Non-pigmented ciliary epithelial cell (primary cell): ENCODE measurements around the gene STXBP1.
"Not testable (repeated sequence)": the region's sequence is repeated elsewhere in the genome, so short reads cannot be mapped to it uniquely, and the experiment has no call there.

Source experiments
- DNase-seq: peaks from one replicate; pipeline ENCODE4 v3.0.0-alpha.2; 2010; ENCODE audit warnings: low read depth

The STXBP1 gene

DNA sequence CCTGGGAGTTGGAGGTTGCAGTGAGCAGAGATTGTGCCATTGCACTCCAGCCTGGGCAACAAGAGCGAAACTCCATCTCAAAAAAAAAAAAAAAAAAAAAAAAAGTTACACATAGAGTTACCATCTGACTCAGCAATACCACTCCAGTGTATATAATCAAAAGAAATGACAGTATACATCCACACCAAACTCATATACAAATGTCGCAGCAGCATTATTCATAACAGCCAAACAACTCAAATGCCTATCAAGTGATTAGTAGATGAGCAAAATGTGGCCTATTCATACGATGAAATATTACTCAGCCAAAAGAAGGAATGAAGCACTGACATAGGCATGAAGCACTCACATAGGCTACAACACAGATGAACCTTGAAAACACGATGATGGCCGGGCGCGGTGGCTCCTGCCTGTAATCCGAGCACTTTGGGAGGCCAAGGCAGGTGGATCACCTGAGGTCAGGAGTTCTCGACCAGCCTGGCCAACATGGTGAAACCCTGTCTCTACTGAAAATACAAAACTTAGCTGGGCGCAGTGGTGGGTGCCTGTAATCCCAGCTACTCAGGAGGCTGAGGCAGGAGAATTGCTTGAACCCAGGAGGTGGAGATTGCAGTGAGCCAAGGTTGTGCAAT is 9.4 kb downstream of the STXBP1 start:
- DNase-seq = not testable (repeated sequence)

DNA sequence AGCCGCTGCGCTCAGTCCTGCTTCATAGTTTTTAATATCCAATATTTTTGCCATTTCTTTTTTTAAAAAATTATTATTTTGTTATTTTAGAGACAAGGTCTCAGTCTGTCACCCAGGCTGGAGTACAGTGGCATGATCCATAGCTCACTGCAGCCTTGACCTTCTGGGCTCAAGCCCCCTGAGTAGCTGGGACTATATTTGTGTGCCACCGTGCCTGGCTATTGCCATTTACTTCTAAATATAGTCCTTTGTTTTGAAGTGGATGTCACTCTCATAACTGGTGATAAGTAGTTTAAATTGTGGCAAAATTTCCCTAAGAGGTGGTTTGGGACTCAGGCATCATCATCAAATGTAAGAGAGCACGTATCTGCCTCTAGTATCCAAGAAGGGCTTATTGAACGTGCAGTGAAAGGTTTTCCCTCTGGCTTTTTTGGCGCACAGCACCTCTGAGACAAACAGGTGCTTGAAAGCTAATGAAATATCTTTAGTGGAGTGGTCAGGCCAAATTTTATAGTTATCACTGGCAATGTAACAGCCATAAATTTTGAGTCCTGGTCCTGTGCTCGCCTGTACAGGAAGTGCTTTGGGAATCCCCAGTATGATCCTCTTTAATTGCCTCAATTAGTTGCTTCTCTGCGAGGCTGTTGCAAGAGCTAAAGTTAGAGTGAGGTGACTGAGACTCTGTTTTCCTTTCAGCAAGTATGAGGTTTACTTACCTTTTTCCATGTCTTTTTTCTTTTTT is 14.8 kb downstream of the STXBP1 start:
- DNase-seq = no peak

DNA sequence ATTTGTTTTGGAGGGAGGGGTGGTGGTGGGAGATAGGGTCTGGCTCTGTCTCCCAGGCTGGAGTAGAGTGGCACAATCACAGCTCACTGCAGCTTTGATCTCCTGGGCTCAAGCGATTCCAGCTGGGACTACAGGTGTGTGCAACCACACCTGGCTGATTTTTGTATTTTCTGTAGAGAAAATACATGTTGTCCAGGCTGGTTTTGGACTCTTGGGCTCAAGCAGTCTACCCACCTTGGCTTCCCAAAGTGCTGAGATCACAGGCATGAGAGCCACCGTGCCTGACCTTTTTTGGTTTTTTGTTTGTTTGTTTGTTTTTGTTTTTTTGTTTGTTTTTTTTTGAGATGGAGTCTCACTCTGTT is 15.4 kb downstream of the STXBP1 start:
- no peak for DNase-seq

DNA sequence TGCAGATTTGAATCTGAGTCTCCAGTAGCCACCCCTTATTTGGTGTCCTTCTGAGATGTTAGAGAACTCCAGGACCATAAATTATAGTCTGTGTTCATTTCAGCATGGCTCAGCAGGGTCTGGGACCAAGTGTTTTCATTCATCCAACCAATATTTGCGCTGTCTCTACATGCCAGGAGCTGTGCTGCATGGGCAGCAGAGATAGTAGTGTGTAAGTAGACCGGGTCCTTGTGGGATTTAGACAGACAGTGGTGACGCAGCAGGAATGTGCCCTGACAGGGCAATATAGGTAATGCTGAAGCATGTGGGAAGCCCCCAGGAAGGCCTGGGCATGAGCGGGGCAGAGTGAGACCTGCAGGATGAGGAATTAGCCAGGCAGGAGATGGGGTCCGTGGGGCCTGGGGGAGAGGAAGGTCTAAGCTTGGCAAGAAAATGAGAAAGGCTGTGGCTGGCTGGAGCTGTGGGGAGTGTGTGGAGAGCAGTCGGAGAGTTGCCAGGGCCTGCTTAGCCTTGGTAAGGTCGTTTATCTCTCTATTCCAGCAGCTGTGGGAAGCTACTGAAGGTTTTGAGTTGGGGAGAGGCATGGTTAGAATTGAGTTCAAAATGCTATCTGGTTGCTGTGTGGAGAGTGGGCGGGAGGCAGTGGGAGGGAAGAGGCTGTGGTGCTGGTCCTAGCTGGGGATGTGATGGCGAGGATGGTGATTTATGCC is 16.8 kb downstream of the STXBP1 start:
- no peak for DNase-seq

DNA sequence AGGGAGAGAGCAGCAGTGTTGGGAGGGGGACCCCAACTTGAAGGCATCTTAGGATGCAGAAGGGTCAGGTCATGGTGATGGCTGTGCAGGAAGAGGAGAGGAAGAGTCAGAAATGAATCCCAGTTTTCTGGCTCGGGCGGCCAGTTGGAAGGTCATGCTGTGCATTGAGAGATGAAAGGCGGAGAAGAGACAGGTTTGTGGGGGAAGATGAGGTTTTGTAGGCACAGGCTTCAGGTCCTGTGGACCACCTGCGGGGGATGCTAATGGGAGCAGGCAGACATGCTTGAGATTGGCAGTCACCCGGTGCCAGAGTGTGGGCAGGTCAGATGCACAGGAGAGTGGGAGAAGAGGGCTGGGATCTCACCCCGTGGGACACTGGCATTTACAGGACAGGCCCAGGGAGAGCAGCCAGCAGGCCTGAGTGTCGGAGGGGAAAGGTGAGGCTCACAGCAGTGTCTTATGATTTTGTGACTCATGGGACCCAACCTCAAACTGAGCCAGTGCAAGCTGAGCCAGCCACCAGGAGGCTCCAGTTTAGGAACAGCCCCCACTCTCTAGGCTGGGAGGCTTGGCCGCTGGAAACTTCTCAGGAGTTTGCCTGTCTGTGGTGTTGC is 17.5 kb downstream of the STXBP1 start:
- no peak for DNase-seq

DNA sequence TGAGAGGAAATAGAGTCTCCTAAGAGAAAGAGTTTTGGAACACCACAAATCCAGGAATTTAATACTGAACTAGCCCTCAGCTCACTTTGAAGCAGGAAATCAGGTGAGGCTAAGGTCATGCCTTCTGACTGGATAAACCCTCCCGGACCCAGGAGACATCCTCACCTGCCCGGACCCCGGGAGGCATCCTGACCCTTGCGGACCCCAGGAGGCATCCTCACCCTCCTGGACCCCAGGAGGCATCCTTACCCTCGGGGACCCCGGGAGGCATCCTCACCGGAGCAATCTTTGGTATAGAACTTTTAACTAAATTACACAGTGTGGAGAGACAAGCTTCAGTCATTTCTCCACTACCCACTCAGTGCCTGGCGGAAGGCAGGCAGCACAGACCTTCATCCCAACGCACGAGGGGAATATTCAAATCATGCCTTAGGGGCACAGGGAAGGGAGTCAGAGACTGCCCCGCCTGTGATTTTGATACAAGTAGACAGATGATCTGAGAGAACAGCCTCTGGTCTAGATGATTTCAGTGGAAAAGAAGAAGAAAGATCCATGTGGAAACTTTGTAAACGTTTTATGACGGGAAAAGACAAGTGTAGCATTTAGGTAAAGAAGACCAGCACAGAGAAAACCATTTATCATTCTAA is 21.3 kb downstream of the STXBP1 start:
- DNase-seq = no peak

DNA sequence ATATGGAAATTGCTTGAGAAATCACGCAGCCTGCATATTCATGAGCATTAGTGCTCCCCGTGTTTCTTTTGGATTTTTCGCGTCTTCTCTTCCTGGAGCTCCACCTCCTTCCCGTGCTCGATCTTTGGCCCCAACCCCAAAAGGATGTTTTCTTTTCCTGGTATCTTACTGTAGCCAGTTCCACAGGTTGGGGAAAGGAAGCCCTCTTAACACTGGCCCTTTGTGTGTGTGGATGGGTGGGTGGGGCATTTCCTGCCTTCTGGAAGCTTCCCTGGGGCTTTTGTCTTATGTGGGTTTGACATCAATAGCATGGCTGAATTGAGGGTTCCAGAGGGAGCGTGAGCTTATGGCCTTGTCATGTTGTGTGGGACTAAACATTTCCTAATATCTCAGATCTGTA is 21.9 kb downstream of the STXBP1 start:
- no peak for DNase-seq

DNA sequence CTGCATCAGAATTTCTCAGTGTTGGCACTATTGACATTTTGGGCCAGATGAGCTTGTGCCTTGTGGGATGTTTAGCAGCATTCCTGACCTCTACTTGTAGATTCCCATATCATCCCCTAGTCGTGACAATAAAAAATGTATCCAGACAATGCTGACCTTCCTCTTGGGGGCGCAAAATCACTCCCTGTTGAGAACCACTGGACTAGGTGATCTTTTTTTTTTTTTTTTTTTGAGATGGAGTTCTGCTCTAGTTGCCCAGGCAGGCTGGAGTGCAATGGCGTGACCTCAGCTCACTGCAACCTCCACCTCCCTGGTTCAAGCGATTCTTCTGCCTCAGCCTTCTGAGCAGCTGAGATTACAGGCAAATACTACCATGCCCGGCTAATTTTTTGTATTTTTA is 22.6 kb downstream of the STXBP1 start:
- no peak for DNase-seq

DNA sequence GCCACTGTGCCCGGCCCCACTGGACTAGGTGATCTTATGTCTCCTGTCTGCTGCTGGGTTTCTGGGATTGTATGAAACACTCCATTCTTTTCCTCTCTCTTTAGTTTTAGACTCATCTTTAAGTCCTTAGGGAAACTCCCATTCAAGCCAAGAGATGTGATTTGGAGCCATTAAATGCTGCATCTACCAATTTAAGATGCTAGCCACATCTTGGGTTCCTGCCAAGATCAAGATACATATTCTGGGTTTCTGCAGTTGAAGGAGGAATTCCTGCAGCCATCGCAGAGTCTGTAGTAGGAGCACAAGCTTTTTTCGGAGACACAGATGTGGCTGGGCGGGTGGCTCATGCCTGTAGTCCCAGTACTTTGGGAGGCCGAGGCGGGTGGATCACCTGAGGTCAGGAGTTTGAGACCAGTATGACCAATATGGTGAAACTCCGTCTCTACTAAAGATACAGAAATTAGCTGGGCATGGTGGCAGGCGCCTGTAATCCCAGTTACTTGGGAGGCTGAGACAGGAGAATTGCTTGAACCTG is 23.2 kb downstream of the STXBP1 start:
- no peak for DNase-seq

DNA sequence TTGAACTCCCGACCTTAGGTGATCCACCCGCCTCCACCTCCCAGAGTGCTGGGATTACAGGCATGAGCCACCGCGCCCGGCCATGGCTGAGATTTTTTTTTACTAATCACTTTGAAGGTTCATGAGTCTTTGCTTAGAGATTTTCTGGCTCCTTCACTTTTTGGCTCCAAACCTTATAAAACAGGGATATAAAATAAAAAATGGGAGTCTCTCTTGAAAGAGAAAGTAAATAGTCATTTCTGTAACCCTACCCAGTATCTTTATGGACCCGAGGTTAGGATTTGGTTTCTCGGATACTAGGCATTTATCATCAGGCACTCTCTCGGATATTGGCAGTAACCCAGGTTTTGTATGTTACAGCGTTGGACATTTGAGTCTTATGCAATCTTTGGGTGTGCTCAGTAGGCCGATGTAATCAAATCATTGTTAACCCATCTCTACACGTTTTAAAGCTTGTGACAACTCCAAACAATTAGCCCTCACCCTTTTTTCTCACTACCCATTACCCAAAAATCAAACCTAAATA is 25.3 kb downstream of the STXBP1 start:
- DNase-seq = peak; percentile 35

DNA sequence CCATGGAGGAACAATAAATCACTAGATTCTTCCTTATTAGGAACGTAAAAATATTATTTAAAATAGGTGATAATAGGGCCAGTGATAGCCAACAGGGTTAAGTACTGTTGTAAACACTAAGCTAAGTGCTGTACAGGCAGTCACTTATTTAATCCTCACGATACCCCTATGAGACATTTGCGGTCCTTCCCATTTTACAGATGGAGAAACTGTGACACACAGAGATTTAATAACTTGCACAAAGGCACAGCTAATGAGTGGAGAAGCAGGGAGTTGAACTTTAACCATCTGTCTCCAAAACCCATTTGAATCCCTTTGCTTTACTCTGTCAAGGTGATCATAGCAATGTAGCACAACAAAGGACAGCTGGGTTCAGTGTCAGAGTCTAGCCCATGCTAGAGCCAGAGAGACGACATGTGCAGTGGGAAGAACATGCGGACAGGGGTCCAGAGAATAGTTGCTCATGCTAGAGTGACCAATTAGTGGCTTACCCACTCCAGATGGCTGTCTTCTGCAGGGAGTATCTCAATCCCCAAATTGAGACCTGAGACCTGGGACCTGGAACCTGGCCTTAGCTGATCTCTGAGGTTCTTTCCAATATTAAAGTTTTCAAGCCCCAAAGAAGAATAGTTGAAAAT is 28.9 kb downstream of the STXBP1 start:
- DNase-seq = no peak

DNA sequence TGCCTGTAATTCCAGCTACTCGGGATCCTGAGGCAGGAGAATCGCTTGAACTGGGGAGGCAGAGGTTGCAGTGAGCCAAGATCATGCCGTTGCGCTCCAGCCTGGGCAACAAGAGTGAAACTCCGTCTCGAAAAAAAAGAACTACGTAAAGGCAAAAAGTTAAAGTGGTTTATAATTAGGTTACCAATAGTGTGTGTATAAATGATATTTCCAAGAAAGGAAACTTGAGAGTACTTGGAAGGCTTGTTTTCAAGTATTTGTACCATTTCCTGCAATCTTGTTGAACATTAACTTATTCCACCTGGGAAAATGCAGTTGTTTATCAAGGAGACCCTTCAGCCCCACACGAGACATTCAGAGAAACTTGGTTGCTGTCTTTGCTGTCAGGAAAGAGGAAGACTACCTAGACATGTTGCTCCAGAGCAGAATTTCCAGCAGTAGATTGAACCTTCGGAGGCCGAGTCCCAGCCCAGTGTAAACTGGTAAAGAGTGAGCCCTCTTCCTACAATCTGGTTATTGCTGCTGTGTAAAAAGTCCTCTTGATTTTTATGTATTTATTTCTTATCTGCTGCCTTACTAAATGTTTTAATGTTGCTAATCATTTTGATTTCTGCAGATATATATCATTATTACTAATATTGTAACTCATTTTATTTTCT is 30.1 kb downstream of the STXBP1 start:
- DNase-seq = no peak

DNA sequence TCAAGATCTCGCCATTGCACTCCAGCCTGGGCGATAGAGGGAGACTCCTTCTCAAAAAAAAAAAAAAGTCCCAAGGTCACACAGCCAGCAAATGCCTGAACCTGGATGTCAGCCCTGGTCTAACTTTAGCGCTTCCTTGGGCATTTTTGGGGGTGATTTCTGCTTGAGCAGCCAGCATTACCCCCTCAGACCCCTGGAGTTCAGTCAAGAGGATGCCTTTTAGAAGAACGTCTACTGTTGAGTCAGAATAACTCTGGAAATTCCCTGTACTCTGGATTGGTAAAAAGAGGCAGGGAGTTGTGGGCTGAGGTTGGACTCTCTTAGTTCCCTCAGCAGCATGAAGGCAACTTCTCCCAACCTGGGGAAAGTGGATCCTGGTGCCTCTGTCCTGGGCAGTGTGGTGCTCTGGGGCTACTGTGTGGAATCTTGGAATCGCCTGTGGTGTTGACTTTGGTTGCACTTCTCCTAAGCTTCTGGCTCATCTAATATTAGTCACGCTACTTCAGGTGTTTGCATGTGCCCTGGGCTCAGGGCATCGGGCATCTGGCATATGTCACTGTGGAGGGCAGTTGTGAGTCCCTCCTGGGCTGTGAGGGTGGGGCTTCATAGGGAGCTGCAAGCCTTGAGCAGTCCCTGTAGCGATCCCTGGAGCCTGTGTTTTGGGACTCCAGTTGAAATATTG is 32.2 kb downstream of the STXBP1 start:
- DNase-seq = no peak

DNA sequence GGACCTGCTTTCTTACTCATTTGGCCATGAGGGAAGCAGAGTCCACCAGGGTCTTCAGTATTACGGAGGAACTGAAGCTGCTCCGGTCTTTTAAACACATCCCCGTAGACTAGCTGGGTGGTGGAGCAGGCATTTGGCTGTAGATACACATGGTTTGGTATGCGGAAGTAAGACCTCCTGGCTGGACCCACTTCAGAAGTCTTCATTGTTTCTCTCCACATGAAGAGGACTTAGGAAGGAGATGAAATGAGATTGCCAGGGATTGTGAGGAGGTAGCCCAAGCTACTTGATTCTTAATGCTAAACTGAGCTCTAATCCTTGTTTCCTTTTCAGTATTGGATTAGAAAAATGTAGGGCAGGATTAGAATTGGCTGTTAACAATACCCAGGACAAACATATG is 32.9 kb downstream of the STXBP1 start:
- DNase-seq = no peak

DNA sequence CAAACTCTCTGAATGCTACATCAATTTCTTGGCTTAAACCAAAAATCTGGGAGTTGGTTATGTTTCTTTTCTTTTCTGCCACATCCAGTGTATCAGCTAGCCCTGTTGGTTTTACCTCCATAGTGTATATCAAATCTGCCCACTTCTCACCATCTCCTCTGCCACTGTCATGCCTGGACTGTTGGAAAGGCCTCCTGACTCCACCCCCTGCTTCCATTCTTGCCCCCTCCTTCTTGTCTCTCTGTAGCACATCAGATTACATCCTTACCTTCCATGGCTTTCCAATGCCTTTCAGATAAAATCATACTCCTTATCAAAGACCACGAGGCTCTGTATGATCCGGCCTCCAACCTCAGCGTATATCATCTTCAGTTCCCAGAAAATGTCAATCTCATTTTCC is 35.4 kb downstream of the STXBP1 start:
- no peak for DNase-seq

DNA sequence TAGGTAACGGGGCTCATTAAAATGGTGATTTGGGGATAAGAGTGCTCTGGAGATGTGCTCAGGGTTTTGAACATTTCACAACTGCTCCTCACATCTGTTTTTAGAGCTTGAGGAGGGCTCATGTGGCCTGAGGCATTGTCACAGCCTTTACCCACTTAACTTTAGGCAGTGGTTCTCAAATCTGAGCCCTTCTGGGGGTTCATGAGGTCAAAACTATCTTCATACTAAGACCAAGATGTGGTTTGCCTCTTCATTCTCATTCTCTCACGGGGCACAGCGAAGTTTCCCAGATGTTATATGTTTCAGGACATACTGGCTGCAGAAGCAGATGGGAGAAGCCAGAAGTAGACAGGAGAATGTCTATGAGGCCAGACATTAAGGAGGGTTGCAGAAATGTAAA is 38.4 kb downstream of the STXBP1 start:
- DNase-seq = no peak

DNA sequence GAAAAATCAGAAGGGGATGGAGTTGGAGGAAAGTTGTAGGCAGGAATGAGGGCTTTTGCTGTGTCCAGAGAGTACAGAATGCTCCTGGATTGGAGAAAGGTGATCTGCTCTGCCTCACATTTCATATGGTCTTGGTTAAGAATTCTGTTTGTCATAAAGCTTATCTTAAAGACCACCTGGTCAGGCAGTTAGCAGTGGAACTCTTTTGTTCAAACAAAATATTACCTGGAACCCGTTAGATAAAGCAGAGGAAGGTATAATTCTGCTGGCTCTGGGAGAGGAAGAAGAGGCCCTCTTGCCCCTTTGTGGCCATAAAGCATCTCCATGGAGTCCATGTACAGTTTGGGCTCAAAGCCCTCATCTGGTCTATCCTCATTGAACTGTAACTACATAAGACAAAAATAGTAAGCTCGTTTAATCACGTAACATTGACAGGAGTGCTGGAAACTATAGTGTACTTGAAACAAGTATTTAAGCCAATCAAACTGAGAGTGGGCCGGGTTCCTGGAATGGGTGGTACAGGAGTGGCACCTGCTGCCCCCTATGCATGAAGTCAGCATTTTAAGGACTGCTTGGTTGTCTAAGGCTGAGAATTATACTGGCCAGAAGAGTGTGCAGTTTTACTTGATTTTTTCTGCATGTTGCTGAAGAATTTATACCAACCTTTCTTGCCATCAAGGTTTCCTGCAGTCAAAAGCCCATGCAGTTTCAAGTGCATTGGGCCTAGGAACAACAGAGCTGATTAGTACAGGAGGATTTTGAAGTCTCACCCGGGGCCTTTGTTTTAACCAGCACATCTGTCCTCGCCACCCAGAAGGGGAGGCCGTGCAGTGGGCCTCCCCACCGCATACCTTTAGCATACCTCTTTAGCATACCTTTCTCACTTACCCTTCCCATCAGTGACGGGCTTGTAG is 39.9 kb downstream of the STXBP1 start:
- no peak for DNase-seq

DNA sequence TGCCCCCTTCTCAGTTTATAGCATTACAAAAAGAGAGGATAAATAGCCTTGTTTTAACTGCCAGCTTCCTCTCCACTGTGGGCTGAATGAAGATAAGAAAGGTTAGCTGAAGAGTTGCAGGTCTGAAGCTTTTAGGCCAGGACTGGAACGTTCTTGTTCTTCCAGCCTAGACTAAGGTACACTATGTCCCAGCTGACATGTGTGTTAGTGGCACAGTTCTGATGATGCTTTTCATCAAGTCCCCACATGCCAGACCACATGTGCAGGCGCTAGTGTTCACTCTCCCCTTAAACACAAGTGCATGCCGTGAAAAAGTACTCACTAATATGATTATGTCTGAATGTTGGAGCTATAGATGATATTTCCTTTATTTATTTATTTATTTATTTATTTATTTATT is 40.7 kb downstream of the STXBP1 start:
- no peak for DNase-seq

DNA sequence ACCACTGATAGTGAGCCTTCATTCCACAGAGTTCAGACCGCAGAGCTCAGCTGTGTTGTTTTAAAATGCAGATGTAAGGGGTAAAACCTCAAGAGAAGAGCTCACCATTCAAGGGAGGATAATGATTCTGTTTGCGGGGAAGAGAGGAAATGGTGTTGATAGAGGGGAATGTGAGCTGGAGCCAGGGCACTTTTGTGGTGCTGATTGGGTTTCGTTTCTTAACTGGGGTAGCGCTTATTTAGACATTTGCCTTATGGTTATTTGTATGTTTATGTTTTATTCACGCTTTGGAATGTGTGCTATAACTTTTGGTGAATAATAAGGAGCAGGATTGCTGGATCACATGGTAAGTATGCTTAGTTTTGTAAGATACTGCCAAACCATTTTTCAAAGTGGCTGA is 42.5 kb downstream of the STXBP1 start:
- no peak for DNase-seq
